Panc1 (cell line): ENCODE results near the gene WDR1.

Source experiments
- CTCF ChIP-seq: fragments of 450-650 bp; IDR thresholded peaks from 2 replicates; pipeline ENCODE4 v1.5.1; 2017; ENCODE audit warnings: mild to moderate bottlenecking
- POLR2AphosphoS5 ChIP-seq: IDR thresholded peaks from 2 replicates; pipeline ENCODE4 v1.6.1; 2012; ENCODE audit warnings: mild to moderate bottlenecking, low read depth, low read length, moderate library complexity
- REST ChIP-seq, 2 experiments: IDR thresholded peaks; 2 replicates each; pipeline ENCODE4 v1.6.1; 2011 to 2012; ENCODE audit warnings: low read depth in 2 of 2, control low read depth in 1 of 2, low read length in 1 of 2, mild to moderate bottlenecking in 1 of 2, moderate library complexity in 1 of 2; ENCODE audit not compliant: insufficient read depth in 1 of 2
- SIN3A ChIP-seq: IDR thresholded peaks from 2 replicates; pipeline ENCODE4 v1.6.1; 2012; ENCODE audit warnings: low read depth, mild to moderate bottlenecking, low read length, moderate library complexity, borderline replicate concordance; ENCODE audit not compliant: insufficient read depth
- TCF7L2 ChIP-seq: IDR thresholded peaks from 2 replicates; pipeline ENCODE4 v1.6.1; 2011; ENCODE audit warnings: mild to moderate bottlenecking, low read depth, low read length, inconsistent platforms

- no peak for TF ChIP-seq CTCF
- no peak for TF ChIP-seq POLR2AphosphoS5
- TF ChIP-seq TCF7L2: no peak
- no peak for TF ChIP-seq REST (IDR thresholded peaks at IDR 0.05; ENCODE audit: insufficient read depth in 1 of 2, low read depth in 2 of 2, low read length in 1 of 2)
- no peak for TF ChIP-seq SIN3A
Observed at GRCh38 chr4:10040049-10040892, 76.3 kb downstream of the WDR1 start.
